GM19043 (cell line): ENCODE data around the gene TAOK3.
A peak's percentile ranks its signal among the peaks of the same experiment; 100 is the strongest.
"Not testable (repeated sequence)": the region's sequence is repeated elsewhere in the genome, so short reads cannot be mapped to it uniquely, and the experiment has no call there.

Experiments used
- ATAC-seq: cut with Tn5 transposase; IDR thresholded peaks from one replicate; pipeline ENCODE4 v1.9.1; 2021; ENCODE audit warnings: low read depth; ENCODE audit not compliant: unreplicated experiment

Gene TAOK3

DNA sequence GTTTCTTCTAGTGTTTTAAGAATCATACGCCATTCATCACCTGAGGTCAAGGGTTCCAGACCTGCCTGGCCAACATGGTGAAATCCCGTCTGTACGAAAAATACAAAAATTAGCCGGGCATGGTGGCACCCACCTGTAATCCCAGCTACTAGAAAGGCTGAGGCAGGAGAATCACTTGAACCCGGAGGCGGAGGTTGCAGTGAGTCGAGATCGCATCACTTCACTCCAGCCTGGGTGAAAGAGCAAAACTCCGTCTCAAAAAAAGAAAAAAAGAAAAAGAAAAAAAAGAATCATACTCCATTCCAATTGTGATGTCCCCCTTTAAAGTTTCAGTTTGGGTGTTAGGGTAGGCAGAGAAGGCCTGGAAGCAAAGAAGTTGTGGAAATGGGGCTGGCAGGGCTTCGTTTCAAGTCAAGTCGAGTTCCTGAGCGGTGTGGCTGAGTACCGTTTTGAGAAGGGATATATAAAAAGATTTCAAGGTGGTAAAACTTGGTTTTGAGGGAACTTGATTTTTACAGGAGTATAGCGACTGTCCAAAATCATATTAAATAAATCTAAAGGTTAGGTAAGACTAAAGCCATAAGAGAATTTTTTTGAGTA lies 1.5 kb upstream of the TAOK3 start:
- no peak for ATAC-seq

DNA sequence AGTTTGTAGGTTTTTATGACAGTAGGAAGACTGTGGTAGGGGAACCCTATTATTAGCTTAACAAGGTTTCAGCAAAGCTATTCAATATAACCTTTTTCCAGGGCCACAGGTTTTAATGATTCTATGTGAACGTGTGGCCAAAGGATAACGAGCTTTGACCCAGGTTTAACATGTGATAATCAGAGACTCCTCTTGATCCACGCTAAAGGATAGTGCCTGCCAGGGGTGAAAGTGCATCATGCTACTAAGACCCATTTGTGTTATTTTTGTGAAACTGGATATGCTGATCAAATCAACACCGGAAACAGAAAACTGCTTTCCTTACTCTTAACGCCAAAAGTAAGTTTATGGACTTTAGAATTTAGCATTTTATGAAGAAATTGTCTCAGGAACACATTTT lies 909 bp upstream of the TAOK3 start:
- no peak for ATAC-seq

- ATAC-seq = no peak
These were observed 1.1 kb downstream of the TAOK3 start for GRCh38 chr12:118371321-118372282.

DNA sequence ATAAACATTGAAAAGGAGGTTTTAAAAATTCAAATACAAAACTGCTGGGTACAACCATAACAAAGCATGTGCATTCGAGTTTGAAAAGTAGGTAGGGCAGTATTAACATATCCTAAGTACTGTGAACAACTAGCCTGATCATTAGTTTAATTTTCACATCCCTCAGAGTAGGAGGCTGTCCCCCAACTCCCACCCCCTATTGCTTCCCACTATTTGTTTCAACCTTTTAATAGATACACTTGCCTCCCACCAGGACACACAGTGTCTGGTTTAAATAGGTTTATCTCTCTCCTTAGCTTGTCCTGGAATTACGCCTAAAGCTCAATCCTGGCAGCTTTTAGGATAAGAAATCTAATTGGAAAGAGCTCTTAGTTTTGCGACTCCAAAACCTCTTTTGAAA lies 2.1 kb downstream of the TAOK3 start:
- no peak for ATAC-seq

- ATAC-seq = no peak
These were observed 3.9 kb downstream of the TAOK3 start for GRCh38 chr12:118368821-118369220.

- no peak for ATAC-seq
These were observed 10.8 kb downstream of the TAOK3 start for GRCh38 chr12:118361889-118362288.

GRCh38 chr12:118361092-118361404 lies 11.7 kb downstream of the TAOK3 start:
- ATAC-seq = no peak

DNA sequence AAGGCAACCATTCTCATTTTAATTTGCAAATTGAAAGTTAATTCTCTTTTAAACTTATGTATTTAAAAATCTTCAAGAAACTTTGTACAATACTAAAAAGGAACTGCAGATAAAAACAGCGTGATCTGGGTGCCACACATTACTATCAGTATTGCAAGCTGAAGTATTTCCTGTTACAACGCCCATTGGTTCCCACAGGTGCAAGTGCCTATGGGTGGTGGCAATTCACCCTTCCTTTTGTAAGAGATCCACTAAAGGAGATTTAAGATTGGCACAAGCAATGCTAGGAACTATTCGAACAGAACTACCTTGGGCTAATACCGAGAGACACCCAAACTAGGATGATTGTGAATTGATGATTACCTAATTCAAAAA lies 13.2 kb downstream of the TAOK3 start:
- ATAC-seq = no peak

DNA sequence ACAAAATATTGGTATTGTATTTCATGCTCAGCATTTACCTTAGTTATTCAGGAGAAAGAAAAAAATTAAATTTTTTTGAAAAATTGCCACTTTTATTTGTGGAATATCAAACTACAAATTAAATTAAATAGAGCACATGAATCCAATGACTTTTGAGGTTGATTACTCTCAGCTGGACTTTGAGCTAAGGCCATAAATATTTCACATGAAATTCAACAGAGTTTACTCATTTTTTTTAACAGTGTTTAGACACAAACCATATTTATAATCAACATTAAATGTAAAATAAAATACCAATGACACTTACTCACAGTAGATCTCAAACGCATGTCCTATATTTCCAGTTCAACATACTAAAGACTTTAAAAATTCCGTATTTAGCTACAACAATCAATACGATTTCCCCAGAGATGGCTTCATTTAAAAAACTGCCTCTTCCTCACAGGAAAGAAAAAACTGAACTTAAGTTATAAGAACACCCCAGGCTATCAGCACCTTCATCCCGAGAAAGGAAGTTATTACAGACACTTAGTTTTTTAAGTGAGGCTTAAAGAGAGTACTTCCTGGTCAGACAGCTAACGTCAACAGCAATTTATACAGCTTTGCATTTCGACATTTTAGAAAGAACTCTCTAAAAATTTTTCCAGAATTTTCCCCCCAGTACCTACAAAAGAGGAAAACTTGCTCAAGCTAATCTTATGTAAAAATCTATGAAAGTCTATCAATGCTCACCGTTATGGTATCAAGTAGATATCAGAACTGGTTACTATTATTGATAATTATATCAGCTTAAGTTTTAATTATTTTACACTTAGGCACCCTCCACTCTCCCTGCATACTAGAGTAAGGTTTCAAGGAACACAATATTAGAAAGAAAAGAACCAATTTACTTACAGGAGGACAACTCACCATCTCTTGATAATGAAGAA lies 13.8 kb downstream of the TAOK3 start:
- ATAC-seq = no peak

- no peak for ATAC-seq
These were observed 14.7 kb downstream of the TAOK3 start for GRCh38 chr12:118358008-118358359.

DNA sequence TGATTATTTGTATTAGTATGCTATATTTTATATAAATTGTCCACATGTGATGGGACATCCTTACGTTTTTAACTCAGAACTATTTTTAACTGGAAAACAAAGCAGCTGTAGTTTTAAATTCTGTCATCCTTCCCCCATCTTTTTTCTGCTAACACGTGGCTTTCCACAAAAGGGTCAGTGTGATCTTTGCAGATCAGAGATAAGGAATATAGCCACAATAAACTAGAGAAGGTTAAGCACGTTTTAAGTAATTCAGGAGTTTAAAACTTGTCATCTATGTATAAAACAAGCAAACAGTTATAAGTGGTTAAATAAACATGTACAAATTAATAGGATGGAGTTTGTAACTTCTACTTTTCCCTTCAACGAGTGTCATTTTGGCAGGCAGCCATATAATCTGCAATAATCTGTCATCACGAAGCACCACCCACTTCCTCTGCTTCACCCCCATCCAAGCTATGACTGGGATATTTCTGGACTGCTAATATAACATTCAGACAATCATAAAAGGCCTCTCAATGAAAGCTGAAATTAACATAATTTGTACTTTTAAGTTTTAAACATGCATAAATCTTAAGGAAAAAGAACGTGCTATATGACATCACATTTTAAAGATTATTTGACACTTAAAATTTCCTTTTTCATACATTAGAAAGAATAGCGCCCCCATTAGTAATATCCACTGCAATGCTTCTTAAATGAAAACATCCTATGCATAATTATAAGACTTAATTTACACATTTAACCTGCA lies 15.3 kb downstream of the TAOK3 start:
- peak; percentile 63 for ATAC-seq

DNA sequence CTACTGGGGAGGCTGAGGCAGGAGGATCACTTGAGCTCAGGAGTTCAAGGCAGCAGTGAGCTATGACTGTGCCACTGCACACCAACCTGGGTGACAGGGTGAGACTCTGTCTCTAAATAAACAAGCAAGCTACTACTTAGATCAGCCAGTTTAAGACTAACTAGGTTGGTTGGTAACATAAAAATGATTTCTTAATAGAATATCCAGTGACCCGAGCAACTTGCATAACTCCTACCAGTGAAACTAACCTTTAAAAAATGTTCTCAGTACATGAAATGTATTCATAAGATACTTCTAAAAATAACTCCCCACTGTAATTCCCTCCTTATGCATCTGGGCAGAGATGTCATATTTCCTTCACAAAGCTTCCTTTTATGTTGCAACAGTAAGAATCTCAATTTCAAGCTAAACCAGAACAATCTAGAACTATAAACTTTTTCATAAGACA lies 15.9 kb downstream of the TAOK3 start:
- peak; percentile 13 for ATAC-seq

GRCh38 chr12:118355843-118356242 lies 16.9 kb downstream of the TAOK3 start:
- no peak for ATAC-seq

DNA sequence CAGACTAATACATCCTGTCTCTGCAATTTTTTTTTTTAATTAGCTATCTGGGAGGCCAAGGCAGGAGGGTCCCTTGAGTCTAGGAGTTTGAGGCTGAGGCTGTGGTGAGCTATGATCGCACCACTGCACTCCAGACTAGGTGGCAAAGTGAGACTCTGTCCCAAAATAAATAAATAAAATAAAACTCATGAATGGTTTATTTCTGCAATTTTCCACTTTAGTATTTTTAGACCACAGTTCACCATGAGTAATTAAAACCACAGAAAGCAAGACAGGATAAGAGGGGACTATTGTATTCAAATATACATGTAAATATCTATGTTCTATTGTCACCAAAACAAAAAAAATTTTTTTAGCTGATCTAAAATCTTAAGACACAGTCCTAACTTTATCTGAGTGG lies 17.8 kb downstream of the TAOK3 start:
- no peak for ATAC-seq

GRCh38 chr12:118354503-118354902 lies 18.2 kb downstream of the TAOK3 start:
- ATAC-seq = not testable (repeated sequence)

DNA sequence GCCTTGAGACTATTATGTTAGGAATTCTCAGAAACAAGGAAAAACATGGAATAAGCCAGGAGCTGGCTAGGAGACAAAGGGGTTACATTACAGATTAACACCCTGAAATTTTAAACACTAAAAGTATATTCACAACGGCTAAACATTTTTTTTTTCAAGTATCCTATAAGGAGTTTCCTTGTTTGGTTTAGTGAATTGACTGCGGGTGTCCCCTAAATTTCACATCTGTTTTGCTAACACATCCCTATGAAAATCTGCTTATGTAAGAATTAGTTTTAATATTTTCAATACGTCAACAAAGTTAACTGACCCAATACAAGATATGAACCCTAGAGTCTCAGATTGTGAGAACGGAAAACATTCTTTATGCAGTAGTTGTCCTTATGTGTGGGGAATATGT lies 19.0 kb downstream of the TAOK3 start:
- no peak for ATAC-seq

DNA sequence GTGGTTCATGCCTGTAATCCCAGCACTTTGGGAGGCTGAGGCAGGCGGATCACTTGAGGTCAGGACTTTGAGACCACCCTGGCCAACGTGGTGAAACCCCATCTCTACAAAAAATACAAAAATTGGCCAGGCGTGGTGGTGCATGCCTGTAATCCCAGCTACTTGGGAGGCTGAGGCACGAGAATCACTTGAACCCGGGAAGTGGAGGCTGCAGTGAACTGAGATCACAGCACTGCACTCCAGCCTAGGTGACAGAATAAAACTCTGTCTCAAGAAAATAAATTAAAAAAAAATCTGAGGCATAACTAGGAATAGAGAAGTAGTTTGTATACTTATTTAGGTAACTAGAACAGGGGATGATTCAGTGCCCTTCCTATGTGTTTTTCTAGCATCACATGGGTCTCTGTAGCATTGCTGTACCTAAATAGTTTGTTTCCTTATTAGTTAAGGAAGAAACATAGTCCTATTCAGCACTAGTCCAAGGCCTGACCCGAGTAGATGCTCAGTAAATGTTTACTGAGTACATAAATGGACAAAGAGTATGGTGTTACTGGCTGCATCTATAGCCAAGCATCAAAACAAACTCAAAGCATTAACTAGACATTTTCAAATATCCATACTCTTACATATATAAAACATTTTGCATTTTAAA lies 21.7 kb downstream of the TAOK3 start:
- ATAC-seq = no peak

DNA sequence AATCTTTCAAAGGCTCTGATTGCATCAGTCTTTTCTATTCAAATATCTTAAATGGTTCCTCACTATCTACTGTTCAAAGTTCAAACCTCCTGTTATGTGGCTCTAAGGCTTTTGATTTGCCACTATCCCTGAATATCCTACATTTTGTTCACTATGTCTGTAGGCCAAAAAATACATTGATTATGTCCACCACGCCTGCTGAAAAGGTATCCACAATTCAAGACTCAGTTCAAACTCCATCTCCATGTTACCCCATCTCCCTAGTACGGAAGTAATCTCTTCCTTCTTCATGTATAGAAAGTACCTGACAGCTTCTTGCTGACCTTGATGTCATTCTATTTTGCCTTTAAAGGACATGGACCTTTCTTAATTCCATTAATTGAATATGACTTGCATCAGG lies 24.8 kb downstream of the TAOK3 start:
- ATAC-seq = no peak

DNA sequence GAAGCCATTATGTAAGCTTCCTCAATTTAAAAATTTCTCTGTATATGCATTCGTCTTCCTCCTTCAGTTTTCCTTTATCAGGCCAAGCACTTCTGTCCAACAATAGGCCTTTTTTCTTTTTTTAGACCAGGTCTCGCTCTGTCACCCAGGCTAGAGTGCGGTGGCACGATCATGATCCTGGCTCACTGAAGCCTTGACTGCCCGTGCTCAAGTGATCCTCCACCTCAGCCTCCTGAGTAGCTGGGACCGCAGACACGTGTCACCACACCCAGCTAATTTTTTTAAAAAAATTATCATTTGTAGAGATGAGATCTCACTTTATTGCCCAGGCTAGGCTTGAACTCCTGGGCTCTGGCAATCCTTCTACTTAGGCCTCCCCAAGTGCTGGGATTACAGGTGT lies 25.8 kb downstream of the TAOK3 start:
- ATAC-seq = peak; percentile 63

GRCh38 chr12:118345355-118345754 lies 27.4 kb downstream of the TAOK3 start:
- no peak for ATAC-seq
